Ramos (cell line): ENCODE data around the gene TMPRSS13.
"Not testable (repeated sequence)": the region's sequence is repeated elsewhere in the genome, so short reads cannot be mapped to it uniquely, and the experiment has no call there.

Source experiments
- in situ Hi-C: fragments of 300-500 bp; cut with MboI; formaldehyde crosslinking; loops from one replicate; pipeline ENCODE4 v1.14.3; 2022; ENCODE audit warnings: low sequenced_read_pairs; ENCODE audit not compliant: unreplicated experiment

Gene TMPRSS13

DNA sequence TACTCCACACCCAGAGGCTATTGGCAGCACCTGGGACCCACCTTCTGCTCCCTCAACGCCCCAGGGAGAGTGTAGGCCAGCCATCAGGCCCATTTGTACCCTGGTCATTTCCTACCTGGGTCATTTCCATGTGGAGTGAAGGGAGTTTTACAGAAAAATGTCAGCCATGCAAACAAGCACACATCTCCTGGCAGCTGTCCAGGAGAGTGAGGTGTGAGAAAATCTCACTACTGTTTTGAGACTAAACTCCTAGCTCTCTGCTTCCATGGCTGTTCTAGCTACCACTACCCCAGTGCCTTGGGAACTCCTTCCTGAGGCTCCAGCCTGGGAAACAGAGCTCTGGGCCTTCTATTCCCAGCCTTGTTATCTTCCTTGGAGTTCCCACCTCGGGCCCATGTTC is 2.8 kb upstream of the TMPRSS13 start:
- in situ Hi-C loops: no loop called here

GRCh38 chr11:117931331-117931950 is 2.2 kb upstream of the TMPRSS13 start:
- in situ Hi-C loops: no loop called here

- in situ Hi-C loops: no loop called here
These were observed 1.6 kb upstream of the TMPRSS13 start for GRCh38 chr11:117930668-117931330.

DNA sequence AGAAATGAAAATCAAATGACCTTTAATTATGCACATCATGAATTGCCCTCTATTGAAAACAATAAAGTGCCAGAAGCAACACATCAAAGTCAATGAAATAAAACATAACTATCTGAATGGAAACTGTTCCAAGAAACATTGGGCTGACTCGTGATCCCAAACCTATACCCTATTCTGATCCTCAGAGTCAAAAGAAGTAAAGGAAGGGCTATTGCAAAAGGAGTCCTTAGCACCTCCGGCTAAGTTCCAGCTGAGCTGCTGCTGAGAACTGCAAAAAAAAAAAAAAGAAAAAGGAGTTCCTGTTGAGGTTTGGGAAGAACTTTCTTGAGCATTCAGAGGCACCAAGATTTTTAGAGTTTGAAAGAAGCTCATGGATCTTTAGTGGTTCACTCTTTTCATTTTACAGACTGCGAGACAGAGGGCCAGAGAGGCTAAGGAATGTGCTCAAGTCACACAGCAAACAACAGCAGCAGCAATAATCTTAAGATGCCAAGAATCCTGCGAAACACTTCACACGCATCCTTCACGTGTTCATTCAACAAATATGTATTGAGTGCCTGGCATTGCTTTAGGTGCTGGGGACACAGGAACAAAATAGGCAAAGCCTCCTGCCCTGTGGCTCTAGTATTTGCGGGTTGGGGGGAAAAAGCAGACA is 841 bp upstream of the TMPRSS13 start:
- in situ Hi-C loops: no loop called here

DNA sequence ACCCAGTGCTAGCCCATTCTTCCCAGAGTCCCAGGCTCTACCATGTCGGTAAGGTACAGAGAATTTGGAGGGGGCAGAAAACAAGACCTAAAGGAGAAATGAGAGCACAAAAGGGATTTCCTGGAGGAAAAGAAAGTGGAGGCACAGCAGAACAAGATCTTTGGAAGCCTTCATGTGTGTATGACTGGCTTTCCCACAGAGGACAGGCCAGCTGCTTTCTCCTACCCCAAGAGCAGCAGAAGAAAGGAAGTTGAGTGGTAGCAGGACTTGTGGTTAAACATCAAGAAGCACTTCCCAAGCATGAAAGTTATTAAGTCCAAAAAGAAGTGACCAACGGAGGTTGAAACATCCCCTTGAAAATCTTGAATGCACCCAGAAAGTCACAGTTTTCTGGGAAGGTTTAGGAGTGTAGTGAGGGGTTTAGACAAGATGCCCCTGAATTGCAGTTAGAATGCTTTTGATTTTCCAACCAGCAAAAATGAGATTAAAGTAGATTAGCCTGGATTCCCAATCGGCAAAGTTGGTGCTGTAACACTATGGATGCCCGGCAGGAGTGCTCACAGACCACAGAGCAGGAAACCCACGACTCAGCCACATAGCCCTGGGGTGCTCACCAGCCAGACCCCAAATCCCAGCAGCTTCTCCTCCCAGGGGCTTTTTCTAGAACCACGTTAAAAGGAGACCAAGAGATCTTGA is 608 bp downstream of the TMPRSS13 start:
- in situ Hi-C loops: no loop called here

DNA sequence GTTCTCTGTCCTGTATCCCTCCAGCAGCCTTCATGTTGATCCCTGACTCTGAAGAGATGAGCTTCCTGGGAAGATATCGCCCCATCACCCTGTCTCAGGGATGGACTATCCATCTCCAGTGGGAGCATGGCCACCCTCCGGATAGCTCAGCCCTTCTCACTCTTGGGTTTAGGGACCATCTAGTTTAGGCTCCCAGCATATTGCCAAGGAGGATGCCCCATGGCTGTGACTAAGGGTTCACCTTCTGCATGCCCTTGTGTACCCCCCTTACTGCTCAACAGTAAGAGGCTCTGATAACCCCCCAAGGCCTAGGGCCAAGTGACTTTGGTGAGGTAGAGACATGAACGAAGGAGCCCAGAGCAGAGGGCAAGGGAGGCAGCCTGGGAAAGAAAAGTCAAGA is 1.3 kb downstream of the TMPRSS13 start:
- in situ Hi-C loops: no loop called here

DNA sequence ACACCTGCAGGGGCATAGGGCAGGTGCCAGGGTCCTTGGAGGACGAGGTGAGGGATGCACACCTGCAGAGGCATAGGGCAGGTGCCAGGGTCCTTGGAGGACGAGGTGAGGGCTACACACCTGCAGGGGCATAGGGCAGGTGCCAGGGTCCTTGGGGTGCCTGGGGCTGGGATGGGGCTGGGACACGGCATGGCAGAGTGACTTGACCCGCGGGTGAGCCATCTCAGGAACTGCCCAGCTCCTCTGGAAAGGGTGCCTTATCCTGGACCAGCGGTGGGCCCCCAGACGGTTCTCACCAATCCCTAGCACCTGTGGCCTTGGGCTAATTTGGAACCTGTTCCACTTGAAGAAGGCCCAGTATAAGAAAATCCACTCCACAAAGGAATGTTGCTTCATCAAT is 3.0 kb downstream of the TMPRSS13 start:
- in situ Hi-C loops: not testable (repeated sequence)

DNA sequence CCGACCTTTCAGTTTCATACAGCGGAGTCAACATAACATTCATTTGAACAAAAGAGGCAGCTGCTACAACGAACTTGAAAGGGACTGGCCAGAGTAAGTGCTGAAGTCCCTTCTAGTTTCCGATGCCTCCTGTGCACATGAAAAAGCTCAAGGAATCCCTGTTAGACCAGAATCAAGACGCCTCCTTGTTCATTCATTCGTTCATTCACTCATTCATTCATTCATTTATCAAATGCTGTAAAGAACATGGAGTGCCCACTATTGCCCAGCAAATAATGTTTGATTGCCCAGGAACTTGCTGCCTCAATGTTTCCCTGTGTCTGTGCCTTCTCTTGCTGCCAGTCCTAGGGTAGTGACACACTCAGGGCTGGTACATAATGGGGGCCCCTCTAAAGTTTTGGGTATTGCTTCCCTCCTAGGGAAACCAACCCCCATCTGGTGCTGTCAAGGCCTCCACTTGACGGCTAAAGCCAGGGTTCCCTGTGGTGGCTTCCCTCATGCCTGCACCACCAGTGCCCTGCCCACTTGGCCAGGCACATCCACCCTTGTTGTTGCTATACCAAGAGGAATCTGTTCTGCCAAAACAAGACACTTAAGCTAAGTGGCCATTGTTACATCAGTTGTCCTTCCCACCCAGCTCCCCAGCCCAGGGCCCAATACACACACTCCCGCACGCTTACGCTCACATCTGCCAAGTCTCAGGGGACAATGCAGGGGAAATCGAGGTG is 3.8 kb downstream of the TMPRSS13 start:
- in situ Hi-C loops: no loop called here

- in situ Hi-C loops: no loop called here
These were observed 4.5 kb downstream of the TMPRSS13 start for GRCh38 chr11:117924631-117925170.

GRCh38 chr11:117923773-117924172 is 5.4 kb downstream of the TMPRSS13 start:
- in situ Hi-C loops: no loop called here

DNA sequence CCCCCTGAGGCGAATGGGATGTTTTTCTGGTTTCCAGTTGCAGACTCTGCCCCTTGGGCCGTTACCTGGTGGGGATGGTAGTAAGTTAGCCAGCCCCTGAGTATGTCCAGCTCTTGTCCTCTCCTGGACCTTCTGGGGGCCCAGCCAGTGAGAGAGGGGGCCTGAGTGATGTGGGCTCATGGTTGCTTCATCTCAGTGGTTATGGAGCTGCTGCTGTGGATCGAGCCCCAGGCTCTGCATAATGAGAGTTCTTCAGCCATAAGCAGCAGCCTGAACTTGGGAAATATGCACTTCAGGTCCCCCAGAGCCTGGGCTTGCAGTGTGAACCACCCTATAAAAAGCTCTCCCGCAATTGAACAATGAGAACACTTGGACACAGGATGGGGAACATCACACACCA is 5.9 kb downstream of the TMPRSS13 start:
- in situ Hi-C loops: no loop called here

DNA sequence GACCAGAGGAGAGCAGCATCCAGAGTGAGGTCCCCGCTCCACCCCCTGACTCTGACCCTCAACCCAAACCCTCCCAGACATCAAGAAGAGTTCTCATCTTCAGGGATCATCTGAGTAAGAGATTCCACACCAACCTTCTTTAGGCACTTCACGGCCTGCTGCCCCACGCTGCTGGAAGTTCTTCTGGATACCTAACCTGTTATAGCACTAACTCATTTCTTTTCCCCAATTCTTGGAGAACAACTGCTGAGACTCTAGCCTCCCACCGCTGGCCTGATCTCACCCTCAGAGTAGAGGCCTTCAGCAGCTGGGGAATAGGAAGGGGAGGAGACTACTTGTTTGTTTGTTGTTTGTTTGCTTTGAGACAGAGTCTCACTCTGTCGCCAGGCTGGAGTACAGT is 7.3 kb downstream of the TMPRSS13 start:
- in situ Hi-C loops: no loop called here

- in situ Hi-C loops: no loop called here
These were observed 7.7 kb downstream of the TMPRSS13 start for GRCh38 chr11:117921456-117921855.

GRCh38 chr11:117919781-117920221 is 9.4 kb downstream of the TMPRSS13 start:
- in situ Hi-C loops: no loop called here

GRCh38 chr11:117919341-117919740 is 9.9 kb downstream of the TMPRSS13 start:
- in situ Hi-C loops: no loop called here

DNA sequence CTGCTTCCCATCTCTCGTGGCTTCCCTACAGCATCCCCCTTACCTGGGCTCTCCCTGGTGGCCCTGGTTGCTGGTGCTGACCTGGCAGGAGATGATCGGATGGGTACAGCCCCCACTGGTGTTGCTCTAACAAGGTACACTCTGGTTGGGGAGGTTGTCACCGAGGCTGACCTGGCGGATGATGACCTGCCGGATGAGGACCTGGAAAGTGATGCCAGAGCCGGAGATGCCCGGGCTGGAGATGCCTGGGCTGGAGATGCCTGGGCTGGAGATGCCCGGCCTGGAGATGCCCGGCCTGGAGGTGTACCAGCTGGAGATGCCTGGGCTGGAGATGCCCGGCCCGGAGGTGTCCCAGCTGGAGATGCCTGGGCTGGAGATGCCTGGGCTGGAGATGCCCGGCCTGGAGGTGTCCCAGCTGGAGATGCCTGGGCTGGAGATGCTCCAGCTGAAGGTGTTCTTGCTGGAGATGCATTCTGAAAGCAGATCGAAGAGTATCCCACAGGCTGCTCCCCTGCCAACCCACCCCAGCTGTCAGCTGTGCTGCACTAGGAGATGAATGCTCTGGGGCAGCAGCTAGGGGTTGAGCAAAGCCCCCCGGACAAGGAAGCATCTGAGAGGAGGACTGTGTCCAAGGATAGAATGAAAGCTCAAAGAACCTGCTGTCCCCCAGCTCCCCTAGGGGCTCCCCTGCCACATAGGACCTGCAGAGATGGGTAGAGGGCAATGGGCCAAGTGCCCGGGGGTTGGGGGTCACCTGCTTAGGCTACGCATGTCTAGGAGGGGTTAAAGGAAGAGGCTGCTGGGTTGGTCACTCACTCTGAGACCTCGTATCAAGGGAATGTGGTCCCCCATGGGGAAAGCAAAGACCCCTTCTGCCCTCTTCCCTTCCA is 10.6 kb downstream of the TMPRSS13 start:
- in situ Hi-C loops: no loop called here

- in situ Hi-C loops: no loop called here
These were observed 11.5 kb downstream of the TMPRSS13 start for GRCh38 chr11:117917591-117918151.

GRCh38 chr11:117916956-117917355 is 12.2 kb downstream of the TMPRSS13 start:
- in situ Hi-C loops: no loop called here
